ENCODE results near the gene GRIA3.
"Not testable (repeated sequence)": the region's sequence is repeated elsewhere in the genome, so short reads cannot be mapped to it uniquely, and the experiment has no call there.

GRIA3 gene

GRCh38 chrX:123277821-123278220 is 93.7 kb downstream of the GRIA3 start:
- DNase-seq (ENCODE audit: low spot score), result no peak
- TF ChIP-seq CTCF (IDR thresholded peaks at IDR 0.05; ENCODE audit: extremely low read depth, missing control alignments), result no peak

- no peak for TF ChIP-seq CTCF (IDR thresholded peaks at IDR 0.05; ENCODE audit: extremely low read depth, missing control alignments)
- DNase-seq (ENCODE audit: low spot score), result no peak
Observed at GRCh38 chrX:123282241-123282640, 98.2 kb downstream of the GRIA3 start.

DNA sequence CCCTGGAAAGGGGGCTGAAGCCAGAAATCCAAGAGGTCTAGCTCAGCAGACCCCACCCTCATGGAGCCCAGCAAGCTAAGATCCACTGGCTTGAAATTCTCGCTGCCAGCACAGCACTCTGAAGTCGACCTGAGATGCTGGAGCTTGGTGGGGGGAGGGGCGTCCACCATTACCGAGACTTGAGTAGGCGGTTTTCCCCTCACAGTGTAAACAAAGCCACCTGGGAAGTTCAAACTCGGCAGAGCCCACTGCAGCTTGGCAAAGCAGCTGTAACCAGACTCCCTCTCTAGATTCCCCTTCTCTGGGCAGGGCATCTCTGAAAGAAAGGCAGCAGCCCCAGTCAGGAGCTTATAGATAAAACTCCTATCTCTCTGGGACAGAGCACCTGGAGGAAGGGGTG is 99.3 kb downstream of the GRIA3 start:
- not testable (repeated sequence) for DNase-seq (ENCODE audit: low spot score)

DNA sequence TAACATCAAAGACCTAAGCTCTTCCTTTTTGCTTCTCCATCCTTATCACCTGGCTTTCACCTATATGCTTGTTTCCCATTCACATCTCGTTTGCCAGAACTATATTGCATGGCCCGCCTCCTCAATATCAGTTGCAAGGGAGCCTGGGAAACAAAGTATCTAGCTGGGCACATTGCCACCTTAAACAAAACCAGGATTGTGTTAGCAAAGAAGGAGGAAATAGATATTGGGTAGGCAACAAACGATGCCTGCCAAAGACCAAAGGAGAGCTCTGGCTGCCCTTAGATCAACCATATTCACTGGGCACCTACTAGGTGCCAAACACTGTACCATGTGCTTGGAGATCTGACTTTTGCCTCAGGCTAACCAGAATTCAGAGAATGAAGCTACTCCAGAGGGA is 107.5 kb downstream of the GRIA3 start:
- DNase-seq (ENCODE audit: low spot score), result no peak

GRCh38 chrX:123298026-123298425 is 113.9 kb downstream of the GRIA3 start:
- no peak for TF ChIP-seq CTCF (IDR thresholded peaks at IDR 0.05; ENCODE audit: extremely low read depth, missing control alignments)
- DNase-seq (ENCODE audit: low spot score), result no peak

More for the DNA sequence above, 107.5 kb downstream of the GRIA3 start:
- TF ChIP-seq CTCF (IDR thresholded peaks at IDR 0.05; ENCODE audit: extremely low read depth, missing control alignments), result no peak

GRCh38 chrX:123303429-123303828 is 119.4 kb downstream of the GRIA3 start:
- no peak for TF ChIP-seq CTCF (IDR thresholded peaks at IDR 0.05; ENCODE audit: extremely low read depth, missing control alignments)
- no peak for DNase-seq (ENCODE audit: low spot score)

DNA sequence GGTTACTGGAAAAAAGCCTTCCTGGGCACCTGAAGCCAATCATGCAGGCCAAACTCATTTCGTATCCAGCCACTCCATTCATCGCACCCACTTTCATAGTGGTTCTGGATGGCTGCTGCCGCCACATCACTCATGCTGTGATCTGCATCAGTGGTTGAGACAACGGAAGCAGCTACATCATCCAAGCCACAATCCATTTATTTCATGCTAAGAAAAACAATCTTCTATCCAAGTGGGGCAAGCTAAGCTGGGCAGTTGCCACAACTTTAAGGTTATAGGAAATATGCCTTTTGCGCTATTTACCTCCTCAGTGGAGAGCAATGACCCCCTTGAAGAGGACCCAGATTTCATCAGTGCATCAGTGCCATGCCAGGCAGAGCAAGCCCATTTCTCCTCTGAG is 124.6 kb downstream of the GRIA3 start:
- no peak for DNase-seq (ENCODE audit: low spot score)
- TF ChIP-seq CTCF (IDR thresholded peaks at IDR 0.05; ENCODE audit: extremely low read depth, missing control alignments), result no peak

DNA sequence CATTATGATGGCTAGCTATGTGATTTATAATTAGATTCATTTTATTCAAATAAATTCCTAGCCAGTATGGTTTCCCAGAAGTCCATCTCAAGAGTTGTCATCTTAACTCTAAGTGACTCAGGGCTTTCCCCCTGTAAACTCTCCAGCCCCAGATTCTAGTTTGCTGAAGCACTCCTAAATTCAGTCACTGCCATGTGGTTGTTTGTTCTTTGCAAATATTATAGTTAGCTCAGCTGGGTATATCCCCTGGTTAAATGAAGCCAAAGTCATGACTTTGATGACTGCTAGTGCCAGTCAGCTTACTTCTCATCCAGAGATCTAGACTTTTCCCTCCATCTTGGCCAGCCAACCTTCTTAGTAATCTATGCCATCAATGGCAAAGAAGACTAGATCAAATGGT is 126.0 kb downstream of the GRIA3 start:
- TF ChIP-seq CTCF (IDR thresholded peaks at IDR 0.05; ENCODE audit: extremely low read depth, missing control alignments), result no peak
- no peak for DNase-seq (ENCODE audit: low spot score)
